MG63 (cell line): ENCODE measurements around the gene GPR6. TPM values are rescaled to one million over a fixed set of nuclear protein-coding genes. Genes with fewer than 3 reads are reported as not detected.

Experiments used
- DNase-seq: peaks from one replicate; pipeline ENCODE4 v3.0.0-alpha.2; 2020
- H3K27me3 ChIP-seq: fragments of 250-450 bp; sonication (Bioruptor Pico); 2 replicates; pipeline ENCODE4 v1.5.1; 2020; ENCODE audit warnings: mild to moderate bottlenecking, moderate library complexity
- H3K36me3 ChIP-seq: fragments of 250-450 bp; sonication (Bioruptor Pico); 2 replicates; pipeline ENCODE4 v1.5.1; 2020; ENCODE audit warnings: mild to moderate bottlenecking, moderate library complexity
- H3K4me3 ChIP-seq: fragments of 250-450 bp; sonication (Bioruptor Pico); 2 replicates; pipeline ENCODE4 v1.5.1; 2020; ENCODE audit warnings: mild to moderate bottlenecking, moderate library complexity
- H3K9me3 ChIP-seq: fragments of 250-450 bp; sonication (Bioruptor Pico); 2 replicates; pipeline ENCODE4 v1.5.1; 2020; ENCODE audit warnings: mild to moderate bottlenecking, moderate library complexity
- total RNA-seq: library from RNA; depleted of rRNA; stranded (reverse); fragments of >200 nt; shearing (Covaris generic); gene quantifications from 2 replicates; pipeline ENCODE4 v1.2.3, GENCODE V29; 2014; ENCODE audit warnings: low replicate concordance; rRNA removed

Gene GPR6
- total RNA-seq, 1 experiment from 2014 or later = not detected

DNA sequence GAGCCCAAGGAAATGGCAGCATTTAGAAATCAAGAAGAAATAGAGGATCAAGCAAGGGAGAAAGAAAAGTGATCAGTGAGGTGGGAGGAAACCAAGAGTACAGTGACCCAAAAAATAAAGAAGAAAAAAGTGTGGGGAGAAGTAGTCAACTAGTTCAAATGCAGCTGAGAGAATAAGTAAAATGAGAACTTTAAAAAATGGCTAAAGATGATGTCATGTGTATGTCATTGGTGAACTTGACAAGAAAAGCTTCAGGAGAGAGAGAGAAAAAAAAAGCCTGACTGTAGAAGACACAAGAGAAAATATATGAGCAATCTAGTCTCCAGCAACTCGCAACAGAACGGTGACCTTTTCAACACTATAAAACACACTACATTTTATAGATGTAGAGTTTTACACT, 6.3 kb downstream of the GPR6 start:
- DNase-seq = no peak
- Histone ChIP-seq H3K9me3 (no peaks in the 10 kb centered on the region), H3K27me3 (peaks cover 11% of the 10 kb centered on the region), H3K36me3 (no peaks in the 10 kb centered on the region), H3K4me3 (no peak overlapping the region)

DNA sequence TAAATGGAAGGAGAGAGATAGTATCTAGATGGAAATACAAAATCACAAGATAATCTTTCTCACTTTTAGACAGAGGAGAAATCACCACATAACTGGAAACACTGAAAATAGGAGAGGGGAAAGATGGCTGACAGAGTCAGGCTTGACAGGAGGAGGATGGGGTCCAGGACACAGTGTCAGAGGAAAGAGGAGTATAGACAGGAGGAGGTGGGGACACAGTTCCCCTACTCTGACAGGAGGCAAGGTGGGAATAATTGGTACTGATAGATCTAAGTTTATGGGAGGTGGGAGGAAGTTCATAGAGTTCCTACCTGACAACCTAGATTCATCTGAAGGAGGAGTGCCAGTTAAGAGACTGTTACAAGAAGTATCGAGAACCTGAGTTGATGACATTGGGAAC, 9.1 kb downstream of the GPR6 start:
- H3K36me3 ChIP-seq = no peaks in the 10 kb centered on the region
- DNase-seq = no peak
- H3K27me3 ChIP-seq = no peaks in the 10 kb centered on the region
- H3K9me3 ChIP-seq = no peaks in the 10 kb centered on the region
- H3K4me3 ChIP-seq = no peak overlapping the region

DNA sequence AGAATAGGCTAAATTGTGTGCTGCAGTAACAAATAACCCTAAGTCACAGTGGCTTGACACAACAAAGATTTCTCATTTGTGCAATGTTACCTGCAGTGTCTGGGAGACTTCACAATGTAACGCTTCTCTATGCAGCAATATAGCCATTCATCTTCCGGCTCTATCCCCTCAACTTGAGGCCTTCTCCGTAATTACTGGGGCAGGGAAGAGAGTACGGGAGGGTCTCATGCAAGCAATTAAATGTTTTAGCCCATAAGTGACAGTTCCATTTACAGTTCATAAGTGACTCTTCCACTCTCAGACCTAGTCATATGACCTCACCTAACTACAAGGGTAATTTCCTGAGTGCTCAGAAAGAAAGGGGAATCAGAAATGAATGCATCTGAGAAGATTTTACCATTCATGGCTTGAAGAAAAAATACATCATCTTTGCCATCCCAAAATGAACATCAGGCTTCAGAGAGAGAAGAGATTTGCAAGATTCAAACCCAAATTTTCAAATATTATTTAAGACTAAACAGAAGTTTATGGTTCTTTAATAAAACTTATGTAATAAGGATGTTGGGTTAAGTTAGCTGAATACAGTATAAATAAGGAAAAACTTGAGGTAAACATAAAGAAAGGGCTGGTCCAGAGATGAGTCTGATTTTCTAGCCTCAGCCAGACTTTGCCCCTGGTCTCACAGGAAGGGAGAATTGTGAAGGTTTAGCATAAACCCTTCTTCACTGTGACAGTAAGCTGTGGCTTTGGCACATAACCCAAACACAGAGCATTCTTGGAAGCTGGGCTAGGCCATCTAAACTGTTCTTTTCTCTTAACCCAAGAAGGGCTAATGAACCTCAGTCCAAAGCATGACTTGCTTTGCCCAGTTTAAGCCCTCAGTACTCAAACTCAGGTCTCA, 13.3 kb downstream of the GPR6 start:
- H3K9me3 ChIP-seq = no peaks in the 10 kb centered on the region
- H3K4me3 ChIP-seq = no peak overlapping the region
- H3K27me3 ChIP-seq = no peaks in the 10 kb centered on the region
- H3K36me3 ChIP-seq = no peaks in the 10 kb centered on the region
- no peak for DNase-seq

DNA sequence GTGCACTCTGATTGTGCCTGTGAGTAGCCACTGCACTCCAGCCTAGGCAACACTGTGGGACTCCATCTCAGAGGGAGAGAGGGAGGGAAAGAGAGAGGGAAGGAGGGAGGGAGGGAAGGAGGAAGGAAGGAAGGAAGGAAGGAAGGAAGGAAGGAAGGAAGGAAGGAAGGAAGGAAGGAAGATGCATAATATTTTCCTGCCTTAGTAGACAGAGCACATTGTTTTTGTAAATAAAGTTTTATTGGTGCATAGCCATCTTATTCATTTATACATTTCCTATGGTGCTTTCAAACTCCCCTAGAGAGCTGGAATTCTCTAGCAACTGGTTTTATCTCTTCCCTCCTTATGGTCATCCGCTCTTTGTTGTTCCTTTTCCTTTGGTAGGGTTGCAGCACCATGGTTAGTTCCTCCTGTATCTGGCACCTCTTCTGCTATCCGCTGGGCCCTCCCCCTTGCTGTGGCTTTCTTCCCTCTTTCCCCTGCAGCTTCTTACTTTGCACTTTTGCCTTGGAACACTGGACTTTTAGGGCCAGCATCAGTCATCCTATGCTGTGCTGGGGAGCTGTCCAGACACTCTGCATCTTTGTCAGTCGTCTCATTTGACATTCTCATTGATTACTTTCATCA, 20.2 kb downstream of the GPR6 start:
- no peak overlapping the region for H3K4me3 ChIP-seq
- no peaks in the 10 kb centered on the region for H3K27me3 ChIP-seq
- DNase-seq = no peak
- H3K9me3 ChIP-seq = no peaks in the 10 kb centered on the region
- H3K36me3 ChIP-seq = no peaks in the 10 kb centered on the region

DNA sequence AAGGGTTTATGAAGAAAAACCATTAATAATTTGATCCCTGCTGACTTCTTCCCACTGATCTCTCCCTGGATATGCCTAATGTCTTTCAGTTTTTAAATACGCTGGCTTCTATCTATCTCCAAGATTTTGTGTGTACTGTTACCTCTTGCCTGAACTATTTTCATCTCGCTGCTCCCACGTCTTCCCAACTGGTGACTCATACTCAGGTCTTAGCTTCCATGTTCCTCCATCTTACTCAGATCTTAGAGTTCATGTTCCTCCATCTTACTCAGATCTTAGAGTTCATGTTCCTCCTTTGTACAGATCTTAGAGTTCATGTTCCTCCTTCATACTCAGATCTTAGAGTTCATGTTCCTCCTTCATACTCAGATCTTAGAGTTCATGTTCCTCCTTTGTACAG, 21.6 kb downstream of the GPR6 start:
- no peak for DNase-seq
- no peaks in the 10 kb centered on the region for H3K9me3 ChIP-seq
- H3K27me3 ChIP-seq = no peaks in the 10 kb centered on the region
- H3K36me3 ChIP-seq = no peaks in the 10 kb centered on the region
- no peak overlapping the region for H3K4me3 ChIP-seq

DNA sequence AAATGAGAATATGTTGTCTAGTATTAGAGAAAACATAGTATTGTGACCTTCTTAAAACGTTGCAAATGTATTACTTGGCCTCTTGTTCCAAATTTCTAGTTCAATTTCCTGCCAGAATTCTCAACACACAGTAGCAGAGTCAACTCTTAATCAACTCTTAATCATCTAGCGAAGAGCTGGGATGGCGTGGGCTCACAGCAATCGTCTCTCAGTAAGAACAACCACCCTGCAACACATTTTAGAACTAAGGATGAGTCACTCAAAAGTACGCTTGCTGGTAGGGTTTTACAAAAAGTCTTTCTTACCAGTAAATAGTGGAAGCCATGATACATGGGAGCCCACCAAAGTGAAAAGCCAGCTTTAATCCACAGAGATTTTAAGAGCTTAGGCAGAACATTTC, 24.6 kb downstream of the GPR6 start:
- DNase-seq = no peak

DNA sequence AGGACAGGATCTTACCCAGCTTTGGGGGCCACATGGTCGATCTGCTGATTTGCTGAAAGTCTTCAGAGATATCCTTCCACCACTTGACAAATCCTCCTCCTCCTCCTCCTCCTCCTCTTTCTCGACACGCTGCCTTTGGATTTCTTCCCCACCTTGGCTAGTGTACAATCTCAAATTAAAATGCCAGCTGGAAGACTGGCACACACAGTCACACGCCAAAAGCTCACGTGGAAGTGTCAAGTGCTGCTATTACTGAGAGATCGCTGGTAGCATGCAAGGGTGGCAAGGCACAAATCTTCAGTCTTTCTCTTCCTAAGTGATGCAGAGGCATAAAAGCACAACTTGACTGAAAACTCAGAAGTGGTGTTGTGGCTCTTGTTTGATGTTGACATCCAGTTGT, 35.3 kb downstream of the GPR6 start:
- Histone ChIP-seq H3K27me3 (no peaks in the 10 kb centered on the region; the same call in 1 of the 2 replicates), H3K9me3 (no peaks in the 10 kb centered on the region), H3K4me3 (no peak overlapping the region), H3K36me3 (no peaks in the 10 kb centered on the region)
- no peak for DNase-seq

More for the DNA sequence above, 24.6 kb downstream of the GPR6 start:
- H3K36me3 ChIP-seq = no peaks in the 10 kb centered on the region
- H3K9me3 ChIP-seq = no peaks in the 10 kb centered on the region
- peaks cover 2% of the 10 kb centered on the region; the same call in 1 of the 2 replicates for H3K27me3 ChIP-seq
- H3K4me3 ChIP-seq = no peak overlapping the region

DNA sequence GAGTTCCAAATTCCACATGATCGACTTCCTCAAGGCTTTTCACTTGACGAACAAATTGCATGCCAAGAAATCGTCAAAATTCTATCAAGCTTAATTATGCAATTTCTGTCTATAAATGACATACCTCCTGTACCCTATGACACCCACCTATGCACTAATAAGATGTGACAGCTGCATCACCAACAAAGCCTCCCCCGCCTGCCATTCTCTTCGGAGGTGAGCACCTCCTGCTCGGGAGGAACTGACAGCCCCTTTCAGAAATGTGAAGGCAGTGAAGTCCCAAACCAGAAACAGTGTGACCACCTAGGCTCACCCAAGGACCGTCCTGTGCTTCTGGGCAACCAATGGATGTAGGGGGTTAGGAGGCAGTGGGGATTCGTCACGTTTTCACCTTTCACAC, 37.1 kb downstream of the GPR6 start:
- no peak for DNase-seq
- Histone ChIP-seq H3K4me3 (no peak overlapping the region), H3K9me3 (no peaks in the 10 kb centered on the region), H3K27me3 (no peaks in the 10 kb centered on the region; the same call in 1 of the 2 replicates), H3K36me3 (no peaks in the 10 kb centered on the region)

DNA sequence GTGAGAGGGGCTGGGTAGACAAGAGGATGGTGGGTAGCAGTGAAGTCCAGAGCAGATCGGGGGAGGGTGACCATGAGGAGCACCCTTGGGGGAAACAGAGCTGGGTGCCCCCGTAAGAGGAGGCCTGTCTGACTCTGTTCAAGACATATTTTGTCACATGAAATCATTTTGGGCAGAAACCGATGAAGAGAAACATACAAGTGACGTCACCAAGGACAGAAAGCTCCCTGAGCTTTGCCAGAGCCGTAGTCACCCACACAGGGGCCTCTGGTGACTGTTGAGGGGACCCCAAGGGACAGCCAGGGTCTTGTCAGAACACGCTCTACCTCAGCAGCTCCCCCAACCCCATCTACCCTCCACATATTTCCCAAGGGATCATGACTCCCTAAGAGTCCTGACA, 39.2 kb downstream of the GPR6 start:
- no peak for DNase-seq
- Histone ChIP-seq H3K4me3 (no peak overlapping the region), H3K27me3 (no peaks in the 10 kb centered on the region; the same call in 1 of the 2 replicates), H3K36me3 (no peaks in the 10 kb centered on the region), H3K9me3 (no peaks in the 10 kb centered on the region)

DNA sequence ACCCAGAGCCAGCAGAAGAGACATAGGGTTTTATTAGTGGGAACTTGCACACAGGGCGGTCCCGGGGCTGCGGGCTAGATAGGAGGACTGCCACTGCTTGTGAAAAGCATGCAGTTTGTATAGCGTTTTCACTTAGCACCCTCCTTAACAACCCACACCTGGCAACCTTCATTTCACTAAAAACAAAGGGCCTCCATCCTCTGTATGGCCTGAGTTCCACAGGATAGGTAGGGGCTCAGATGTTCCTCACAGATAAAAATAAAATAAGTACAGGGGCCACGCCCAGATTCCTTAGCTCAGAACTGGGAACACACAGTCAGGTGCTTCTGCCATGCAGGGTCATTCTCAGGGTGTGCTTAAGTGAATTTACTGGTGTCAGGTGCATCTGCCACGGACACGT, 39.8 kb downstream of the GPR6 start:
- no peaks in the 10 kb centered on the region for H3K36me3 ChIP-seq
- H3K9me3 ChIP-seq = no peaks in the 10 kb centered on the region
- H3K4me3 ChIP-seq = no peak overlapping the region
- no peaks in the 10 kb centered on the region; the same call in 1 of the 2 replicates for H3K27me3 ChIP-seq
- no peak for DNase-seq

DNA sequence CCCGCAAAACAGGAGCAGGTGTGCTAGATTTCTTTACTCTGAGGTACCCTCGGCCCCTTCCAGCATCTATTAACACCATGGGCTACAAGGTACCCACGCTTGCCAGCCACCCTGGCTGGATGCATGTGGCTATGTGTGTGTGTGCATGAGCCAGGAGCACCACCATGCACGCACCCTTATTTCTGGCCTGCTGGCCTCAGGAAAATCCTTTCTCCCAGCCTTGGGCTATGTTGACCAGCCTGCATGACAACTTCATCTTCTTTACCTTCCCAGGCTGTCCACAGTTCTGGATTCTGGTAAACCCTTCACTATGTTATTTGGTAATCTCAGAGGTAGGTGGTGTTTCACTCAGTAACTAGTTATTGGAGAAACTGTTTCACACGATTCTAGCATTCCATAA, 40.4 kb downstream of the GPR6 start:
- no peaks in the 10 kb centered on the region for H3K36me3 ChIP-seq
- no peak for DNase-seq
- no peaks in the 10 kb centered on the region; the same call in 1 of the 2 replicates for H3K27me3 ChIP-seq
- H3K9me3 ChIP-seq = no peaks in the 10 kb centered on the region
- no peak overlapping the region for H3K4me3 ChIP-seq

DNA sequence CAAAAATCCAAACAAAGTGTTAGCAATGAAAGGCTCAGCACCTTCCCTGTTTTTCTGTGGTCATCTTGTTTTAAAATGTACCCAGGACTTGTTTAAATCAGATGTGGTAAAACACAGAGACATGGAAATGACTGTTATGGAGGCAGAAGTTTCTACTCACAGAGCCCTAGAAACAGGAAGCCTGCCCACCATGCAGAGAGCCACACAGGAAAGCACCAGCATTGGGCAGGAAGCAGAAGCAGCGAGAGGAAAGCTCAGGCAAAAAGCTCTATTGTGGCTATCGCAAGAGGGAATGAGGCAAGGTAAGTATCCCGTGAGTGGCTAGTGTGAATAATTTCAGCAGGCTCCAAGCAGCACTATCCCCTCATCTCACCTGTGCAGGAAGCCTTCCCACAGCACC, 42.8 kb downstream of the GPR6 start:
- Histone ChIP-seq H3K36me3 (no peaks in the 10 kb centered on the region), H3K4me3 (no peak overlapping the region), H3K9me3 (no peaks in the 10 kb centered on the region), H3K27me3 (no peaks in the 10 kb centered on the region)
- DNase-seq = no peak

DNA sequence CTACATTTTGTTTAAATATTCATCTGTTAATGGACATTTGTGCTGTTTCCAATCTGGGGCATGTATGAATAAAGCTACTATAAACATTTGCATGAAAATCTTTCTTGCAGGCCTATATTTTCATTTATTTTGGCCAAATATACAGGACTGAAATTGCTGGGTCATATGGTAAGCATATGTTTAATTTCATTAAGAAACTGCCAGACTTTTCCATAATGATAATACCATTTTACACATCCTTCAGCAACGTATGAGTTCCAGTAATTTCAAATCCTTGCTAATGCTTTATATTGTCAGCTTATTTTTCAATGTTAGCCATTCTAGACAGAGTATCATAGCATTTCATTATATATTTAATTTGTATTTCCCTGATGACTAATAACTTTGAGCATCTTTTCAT, 51.0 kb downstream of the GPR6 start:
- H3K9me3 ChIP-seq = no peaks in the 10 kb centered on the region
- no peak overlapping the region for H3K4me3 ChIP-seq
- H3K27me3 ChIP-seq = no peaks in the 10 kb centered on the region
- DNase-seq = no peak
- H3K36me3 ChIP-seq = no peaks in the 10 kb centered on the region

Other genes starting within 250 kb of the GPR6 start
- gene WASF1, start 201.4 kb downstream of the GPR6 start, total RNA-seq = 4.7 and 4.8 TPM in 2 replicates
- 12.0 and 15.7 TPM in 2 replicates for gene CDC40, start 202.1 kb downstream of the GPR6 start, total RNA-seq